OCI-LY7 (cell line): ENCODE measurements around the gene ZC3H12D. TPM values are rescaled to one million over a fixed set of nuclear protein-coding genes. Genes with fewer than 3 reads are reported as not detected.

Experiments used
- BruUV-seq: library from RNA; stranded (reverse); fragments of 400-500 nt; replicated peaks from 2 replicates; lab custom pipeline; 2021; lab: Mats Ljungman, UMichigan
- CTCF ChIA-PET: fragments of 300-600 bp; sonication (Branson Sonifier 250); formaldehyde crosslinking; loops from one replicate; lab custom pipeline; 2022; ENCODE audit warnings: antibody characterized with exemption; ENCODE audit not compliant: unreplicated experiment; lab: Charles Lee
- POLR2A ChIA-PET: fragments of 300-600 bp; sonication (Branson Sonifier 250); formaldehyde crosslinking; loops from one replicate; lab custom pipeline; 2022; ENCODE audit warnings: antibody characterized with exemption; lab: Charles Lee
- DNase-seq: peaks from one replicate; pipeline ENCODE4 v3.0.0-alpha.2; 2015; ENCODE audit warnings: low spot score
- H2AFZ ChIP-seq: fragments of 200-600 bp; sonication (generic), shearing (Covaris generic); 2 replicates; pipeline ENCODE4 v1.6.1; 2014; ENCODE audit warnings: mild to moderate bottlenecking, antibody characterized with exemption, low read length, moderate library complexity
- H3K27ac ChIP-seq: fragments of 200-600 bp; sonication (generic); 2 replicates; pipeline ENCODE4 v1.5.1; 2014; ENCODE audit warnings: mixed run types, low read depth, mild to moderate bottlenecking, moderate library complexity, low read length, inconsistent platforms; ENCODE audit not compliant: poor library complexity, severe bottlenecking
- H3K36me3 ChIP-seq: fragments of 200-600 bp; sonication (generic); 2 replicates; pipeline ENCODE4 v1.6.1; 2014; ENCODE audit warnings: mild to moderate bottlenecking, antibody characterized with exemption, low read length, moderate library complexity, mixed read lengths; ENCODE audit not compliant: insufficient read depth
- H3K4me1 ChIP-seq: fragments of 200-600 bp; sonication (generic); 2 replicates; pipeline ENCODE4 v1.5.1; 2014; ENCODE audit warnings: mild to moderate bottlenecking, low read length; ENCODE audit not compliant: insufficient read depth, poor library complexity, severe bottlenecking
- H3K4me2 ChIP-seq: fragments of 200-600 bp; sonication (generic); 2 replicates; pipeline ENCODE4 v1.6.1; 2014; ENCODE audit warnings: mild to moderate bottlenecking, low read length
- H3K4me3 ChIP-seq: fragments of 200-600 bp; sonication (generic); 2 replicates; pipeline ENCODE4 v1.5.1; 2014; ENCODE audit warnings: mild to moderate bottlenecking, low read depth, low read length; ENCODE audit not compliant: poor library complexity, severe bottlenecking
- H3K79me2 ChIP-seq: fragments of 200-600 bp; sonication (generic); 2 replicates; pipeline ENCODE4 v1.6.1; 2016; ENCODE audit warnings: low read depth, mild to moderate bottlenecking, low read length, moderate library complexity, mixed read lengths; ENCODE audit not compliant: insufficient read depth
- H3K9me2 ChIP-seq: fragments of 200-600 bp; sonication (generic); 2 replicates; pipeline ENCODE4 v1.6.1; 2016; ENCODE audit warnings: mild to moderate bottlenecking, low read length, mixed read lengths; ENCODE audit not compliant: insufficient read depth
- H3K9me3 ChIP-seq: fragments of 200-600 bp; sonication (generic); 2 replicates; pipeline ENCODE4 v1.6.1; 2014; ENCODE audit warnings: mild to moderate bottlenecking, mixed run types, low read length, mixed read lengths
- H4K20me1 ChIP-seq: fragments of 200-600 bp; sonication (generic); 2 replicates; pipeline ENCODE4 v1.6.1; 2014; ENCODE audit warnings: mild to moderate bottlenecking, antibody characterized with exemption, low read length, moderate library complexity, mixed read lengths; ENCODE audit not compliant: insufficient read depth
- CTCF ChIP-seq: fragments of 200-600 bp; sonication (generic); conservative IDR thresholded peaks from 2 replicates; pipeline ENCODE4 v1.5.1; 2014; ENCODE audit warnings: mild to moderate bottlenecking, antibody characterized with exemption, low read length, moderate library complexity, mixed read lengths
- EZH2phosphoT487 ChIP-seq: fragments of 200-600 bp; sonication (generic); IDR thresholded peaks from 2 replicates; pipeline ENCODE4 v1.6.1; 2018; ENCODE audit warnings: low read depth, borderline replicate concordance, mild to moderate bottlenecking, mixed run types, antibody characterized with exemption, low read length, moderate library complexity, mixed read lengths
- intact Hi-C: fragments of 100-400 bp; cut with micrococcal nuclease; formaldehyde crosslinking; loops from one replicate; pipeline ENCODE4 v1.10.0; 2022; ENCODE audit not compliant: unreplicated experiment
- total RNA-seq, 2 experiments: library from RNA; depleted of rRNA in 1 of 2; stranded (reverse); fragments of >200 nt in 1 of 2; shearing (Covaris generic) in 1 of 2; gene quantifications; 2 replicates each; pipeline ENCODE4 v1.2.3, GENCODE V29; 2014 to 2022

The ZC3H12D gene
- total RNA-seq, 2 experiments from 2014 or later, result 12.8 to 22.6 TPM

- no peak overlapping the region for H2AFZ ChIP-seq
- peak overlapping the region; percentile 71 for H3K4me2 ChIP-seq
- BruUV-seq, result no TSS peak
- peaks cover 53% of the 10 kb centered on the region for H3K36me3 ChIP-seq
- peak overlapping the region; percentile 99 for H3K27ac ChIP-seq
- DNase-seq, result peak; percentile 24
- H3K9me3 ChIP-seq, result peaks cover 6% of the 10 kb centered on the region; the same call in 1 of the 2 replicates
- H3K4me3 ChIP-seq, result no peak overlapping the region
- H4K20me1 ChIP-seq, result no peaks in the 10 kb centered on the region
- CTCF ChIA-PET, result interaction anchor here (0.9 to 2.1 kb wide), 6 partner anchors 9 to 50 kb away, joined by 3 to 5 read pairs (median 3); partner anchors contain the start of gene ZC3H12D
- TF ChIP-seq CTCF, result no peak
- no peak for TF ChIP-seq EZH2phosphoT487
- intact Hi-C loops, result no loop called here
- H3K79me2 ChIP-seq, result peaks cover 75% of the 10 kb centered on the region
- peaks cover 82% of the 10 kb centered on the region for H3K4me1 ChIP-seq
- no peaks in the 10 kb centered on the region for H3K9me2 ChIP-seq
- POLR2A ChIA-PET, result interaction anchor here (0.5 to 1.3 kb wide), 6 partner anchors 9 to 1922 kb away, joined by 3 to 4 read pairs (median 3); no protein-coding TSS in a partner anchor
These were observed 10.5 kb downstream of the ZC3H12D start for GRCh38 chr6:149474108-149474935.

- Histone ChIP-seq H4K20me1 (no peaks in the 10 kb centered on the region), H3K4me1 (peaks cover 82% of the 10 kb centered on the region), H3K27ac (peak overlapping the region; percentile 99), H3K36me3 (peaks cover 45% of the 10 kb centered on the region), H3K9me2 (no peaks in the 10 kb centered on the region), H3K4me3 (peak overlapping the region; percentile 29), H3K9me3 (peaks cover 7% of the 10 kb centered on the region; the same call in 1 of the 2 replicates), H3K79me2 (peaks cover 66% of the 10 kb centered on the region), H3K4me2 (peak overlapping the region; percentile 71), H2AFZ (peak overlapping the region; percentile 16; the same call in 1 of the 2 replicates)
- intact Hi-C loops, result no loop called here
- BruUV-seq, result no TSS peak
- peak; percentile 64 for TF ChIP-seq CTCF
- TF ChIP-seq EZH2phosphoT487, result no peak
- DNase-seq, result peak; percentile 61
- POLR2A ChIA-PET, result interaction anchor here (0.5 to 1.3 kb wide), 8 partner anchors 8 to 1923 kb away, joined by 3 to 7 read pairs (median 3); no protein-coding TSS in a partner anchor
- CTCF ChIA-PET, result interaction anchor here (0.9 to 2.1 kb wide), 7 partner anchors 10 to 51 kb away, joined by 3 to 6 read pairs (median 3); partner anchors contain the start of gene ZC3H12D
These were observed 11.4 kb downstream of the ZC3H12D start for GRCh38 chr6:149473080-149474052.
